GM12878 (cell line): ENCODE data around the gene DIAPH1. TPM values are rescaled to one million over a fixed set of nuclear protein-coding genes. Genes with fewer than 3 reads are reported as not detected.
A peak's percentile ranks its signal among the peaks of the same experiment; 100 is the strongest.

ENCODE experiments used
- ATAC-seq: fragments of 200-7000 bp; cut with Tn5 transposase; 3 replicates; pipeline ENCODE4 v1.9.1; 2020; ENCODE audit warnings: mild to moderate bottlenecking, moderate library complexity
- BruUV-seq: library from RNA; stranded (reverse); fragments of 400-500 nt; replicated peaks from 2 replicates; lab custom pipeline; 2021; lab: Mats Ljungman, UMichigan
- CTCF ChIA-PET: fragments of 300-600 bp; sonication (Branson Sonifier 250); formaldehyde crosslinking; extraction: SDS; loops from one replicate; lab custom pipeline; 2021; ENCODE audit warnings: inconsistent platforms; lab: Yijun Ruan, JAX
- POLR2A ChIA-PET: fragments of 350-600 bp; formaldehyde crosslinking; extraction: SDS; loops from one replicate; lab custom pipeline; 2021; ENCODE audit warnings: inconsistent platforms; lab: Charles Lee
- RAD21 ChIA-PET: fragments of 300-600 bp; sonication (Branson Sonifier 250); formaldehyde crosslinking; loops from one replicate; lab custom pipeline; 2023; ENCODE audit warnings: antibody characterized with exemption; ENCODE audit not compliant: unreplicated experiment; lab: Charles Lee
- SMC1A ChIA-PET: fragments of 300-600 bp; sonication (Branson Sonifier 250); formaldehyde crosslinking; loops from one replicate; lab custom pipeline; 2023; ENCODE audit not compliant: unreplicated experiment, uncharacterized antibody; lab: Charles Lee
- DNase-seq: peaks from one replicate; pipeline ENCODE4 v3.0.0-alpha.2; 2011; ENCODE audit warnings: low read depth, low spot score
- FAIRE-seq: peaks from 3 replicates; lab custom pipeline; 2011; peaks lifted over from hg19 to GRCh38; lab: Jason Lieb, UNC
- H2AFZ ChIP-seq: 2 replicates; pipeline ENCODE4 v1.6.0; 2011; ENCODE audit warnings: low read depth, low read length, control low read depth; ENCODE audit not compliant: control insufficient read depth
- H3K27ac ChIP-seq: 2 replicates; pipeline ENCODE4 v1.5.1; 2011; ENCODE audit warnings: control low read depth; ENCODE audit not compliant: control insufficient read depth, insufficient read depth
- H3K27me3 ChIP-seq, 2 experiments: replicated peaks in 1 of 2; 2 replicates each; pipeline versions ENCODE4 v1.6.0 to v1.6.1; 2011; ENCODE audit warnings: low read length in 1 of 2; ENCODE audit not compliant: control insufficient read depth in 2 of 2, insufficient read depth in 2 of 2
- H3K36me3 ChIP-seq, 2 experiments: 2 replicates each; pipeline ENCODE4 v1.5.1; 2011; ENCODE audit warnings: low read length in 1 of 2; ENCODE audit not compliant: control insufficient read depth in 2 of 2, insufficient read depth in 2 of 2
- H3K4me1 ChIP-seq: 2 replicates; pipeline ENCODE4 v1.6.1; 2011; ENCODE audit warnings: mild to moderate bottlenecking, low read length, moderate library complexity, mixed read lengths; ENCODE audit not compliant: control insufficient read depth, insufficient read depth
- H3K4me2 ChIP-seq: 2 replicates; pipeline ENCODE4 v1.6.0; 2011; ENCODE audit warnings: control low read depth; ENCODE audit not compliant: control insufficient read depth, insufficient read depth
- H3K4me3 ChIP-seq: fragments of 200-600 bp; sonication (generic); 2 replicates; pipeline ENCODE4 v1.5.1; 2016
- H3K79me2 ChIP-seq: 2 replicates; pipeline ENCODE4 v1.6.0; 2011; ENCODE audit warnings: low read length; ENCODE audit not compliant: control insufficient read depth, insufficient read depth
- H3K9ac ChIP-seq: 2 replicates; pipeline ENCODE4 v1.8.0; 2011; ENCODE audit warnings: low read length, control low read depth, mixed read lengths; ENCODE audit not compliant: control insufficient read depth, insufficient read depth
- H3K9me3 ChIP-seq: replicated peaks from 3 replicates; pipeline ENCODE4 v1.5.1; 2011; ENCODE audit warnings: mild to moderate bottlenecking, low read length; ENCODE audit not compliant: control insufficient read depth, insufficient read depth
- H4K20me1 ChIP-seq: 2 replicates; pipeline ENCODE4 v1.6.0; 2011; ENCODE audit not compliant: control insufficient read depth, insufficient read depth
- EGR1 ChIP-seq, 2 experiments: IDR thresholded peaks; 1 replicate in 1 of 2; 2 replicates in 1 of 2; pipeline ENCODE4 v1.6.1; 2011 to 2012; ENCODE audit warnings: low read depth in 2 of 2, low read length in 2 of 2, borderline replicate concordance in 1 of 2, mild to moderate bottlenecking in 1 of 2, moderate library complexity in 1 of 2
- STAT3 ChIP-seq: IDR thresholded peaks from 2 replicates; pipeline ENCODE4 v1.6.1; 2011; ENCODE audit warnings: low read depth, low read length, improper control_type of control experiment
- ZBED1 ChIP-seq: IDR thresholded peaks from 2 replicates; pipeline ENCODE4 v1.6.1; 2016; ENCODE audit warnings: borderline replicate concordance
- WGBS: methylation state at CpG from one replicate; pipeline ENCODE4 v1.1.6; 2016; ENCODE audit warnings: low lambda C conversion rate; ENCODE audit not compliant: insufficient replicate concordance, insufficient coverage; ENCODE audit errors: missing lambda C conversion rate; 5-methylcytosine and 5-hydroxymethylcytosine counted together
- in situ Hi-C: fragments of 300-500 bp; cut with MboI; formaldehyde crosslinking; loops from 9 replicates; pipeline ENCODE4 v1.14.3; 2018; ENCODE audit warnings: mixed read lengths
- intact Hi-C: fragments of 100-400 bp; cut with micrococcal nuclease; formaldehyde crosslinking; loops from one replicate; pipeline ENCODE4 v1.14.2; 2022; ENCODE audit not compliant: unreplicated experiment
- polyA plus RNA-seq, 11 experiments: library from polyadenylated mRNA; depleted of rRNA in 4 of 11; unstranded in 6 of 11; stranded (reverse) in 5 of 11; fragments of >200 nt; fragmentation: Nextera tagmentation in 4 of 11; fragmentation: Illumina TruSeq in 1 of 11; extraction: Ambion mirVana in 4 of 11; extraction: Trizol in 1 of 11; gene quantifications; 1 replicate in 1 of 11; 2 replicates in 10 of 11; pipeline versions ENCODE4 v1.2.1 to v1.2.3, GENCODE V29; 2011 to 2016; ENCODE audit warnings: inconsistent platforms in 2 of 11, missing spikeins in 2 of 11, low read depth in 1 of 11
- total RNA-seq, 4 experiments: library from RNA; depleted of rRNA in 3 of 4; stranded (reverse); fragments of >200 nt in 3 of 4; fragmentation: Illumina TruSeq in 1 of 4; extraction: Trizol in 1 of 4; gene quantifications; 2 replicates each; pipeline versions ENCODE4 v1.2.1 to v1.2.3, GENCODE V29; 2013 to 2021
- TF ChIP-seq, protein P1 (sequence below): fragments of 450-650 bp; IDR thresholded peaks from 2 replicates; pipeline ENCODE4 v1.6.1; 2017; ENCODE audit warnings: mild to moderate bottlenecking, moderate library complexity

DIAPH1 gene
- total and polyA plus RNA-seq, 10 of the 15 experiments (the other 5 are each of a cell fraction or from before 2014, with no cell fraction given) = 37.8 to 168 (median 59.0) TPM

DNA sequence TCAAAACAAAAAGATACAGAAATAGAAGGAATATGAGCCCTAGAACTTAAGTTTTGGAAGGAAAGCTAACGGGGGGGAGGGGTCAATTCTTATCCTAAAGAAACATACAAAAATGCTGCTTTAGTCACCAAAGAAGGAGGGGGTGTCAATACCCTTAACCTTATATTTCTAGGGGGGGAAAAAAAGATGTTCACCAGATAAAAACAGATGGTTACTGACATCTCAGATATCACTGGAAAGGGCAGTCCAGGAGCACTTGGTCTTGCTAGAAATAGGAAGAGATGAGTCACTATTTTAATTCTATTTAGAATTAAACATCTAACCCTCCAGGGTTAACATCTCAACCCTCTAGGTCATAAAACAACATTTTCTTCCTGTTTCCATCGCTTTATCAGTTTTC is 1.7 kb downstream of the DIAPH1 start (continued):
- TF ChIP-seq, protein P1, sequence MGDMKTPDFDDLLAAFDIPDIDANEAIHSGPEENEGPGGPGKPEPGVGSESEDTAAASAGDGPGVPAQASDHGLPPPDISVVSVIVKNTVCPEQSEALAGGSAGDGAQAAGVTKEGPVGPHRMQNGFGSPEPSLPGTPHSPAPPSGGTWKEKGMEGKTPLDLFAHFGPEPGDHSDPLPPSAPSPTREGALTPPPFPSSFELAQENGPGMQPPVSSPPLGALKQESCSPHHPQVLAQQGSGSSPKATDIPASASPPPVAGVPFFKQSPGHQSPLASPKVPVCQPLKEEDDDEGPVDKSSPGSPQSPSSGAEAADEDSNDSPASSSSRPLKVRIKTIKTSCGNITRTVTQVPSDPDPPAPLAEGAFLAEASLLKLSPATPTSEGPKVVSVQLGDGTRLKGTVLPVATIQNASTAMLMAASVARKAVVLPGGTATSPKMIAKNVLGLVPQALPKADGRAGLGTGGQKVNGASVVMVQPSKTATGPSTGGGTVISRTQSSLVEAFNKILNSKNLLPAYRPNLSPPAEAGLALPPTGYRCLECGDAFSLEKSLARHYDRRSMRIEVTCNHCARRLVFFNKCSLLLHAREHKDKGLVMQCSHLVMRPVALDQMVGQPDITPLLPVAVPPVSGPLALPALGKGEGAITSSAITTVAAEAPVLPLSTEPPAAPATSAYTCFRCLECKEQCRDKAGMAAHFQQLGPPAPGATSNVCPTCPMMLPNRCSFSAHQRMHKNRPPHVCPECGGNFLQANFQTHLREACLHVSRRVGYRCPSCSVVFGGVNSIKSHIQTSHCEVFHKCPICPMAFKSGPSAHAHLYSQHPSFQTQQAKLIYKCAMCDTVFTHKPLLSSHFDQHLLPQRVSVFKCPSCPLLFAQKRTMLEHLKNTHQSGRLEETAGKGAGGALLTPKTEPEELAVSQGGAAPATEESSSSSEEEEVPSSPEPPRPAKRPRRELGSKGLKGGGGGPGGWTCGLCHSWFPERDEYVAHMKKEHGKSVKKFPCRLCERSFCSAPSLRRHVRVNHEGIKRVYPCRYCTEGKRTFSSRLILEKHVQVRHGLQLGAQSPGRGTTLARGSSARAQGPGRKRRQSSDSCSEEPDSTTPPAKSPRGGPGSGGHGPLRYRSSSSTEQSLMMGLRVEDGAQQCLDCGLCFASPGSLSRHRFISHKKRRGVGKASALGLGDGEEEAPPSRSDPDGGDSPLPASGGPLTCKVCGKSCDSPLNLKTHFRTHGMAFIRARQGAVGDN = no peak
- TF ChIP-seq, all 136 proteins: peak for 0

DNA sequence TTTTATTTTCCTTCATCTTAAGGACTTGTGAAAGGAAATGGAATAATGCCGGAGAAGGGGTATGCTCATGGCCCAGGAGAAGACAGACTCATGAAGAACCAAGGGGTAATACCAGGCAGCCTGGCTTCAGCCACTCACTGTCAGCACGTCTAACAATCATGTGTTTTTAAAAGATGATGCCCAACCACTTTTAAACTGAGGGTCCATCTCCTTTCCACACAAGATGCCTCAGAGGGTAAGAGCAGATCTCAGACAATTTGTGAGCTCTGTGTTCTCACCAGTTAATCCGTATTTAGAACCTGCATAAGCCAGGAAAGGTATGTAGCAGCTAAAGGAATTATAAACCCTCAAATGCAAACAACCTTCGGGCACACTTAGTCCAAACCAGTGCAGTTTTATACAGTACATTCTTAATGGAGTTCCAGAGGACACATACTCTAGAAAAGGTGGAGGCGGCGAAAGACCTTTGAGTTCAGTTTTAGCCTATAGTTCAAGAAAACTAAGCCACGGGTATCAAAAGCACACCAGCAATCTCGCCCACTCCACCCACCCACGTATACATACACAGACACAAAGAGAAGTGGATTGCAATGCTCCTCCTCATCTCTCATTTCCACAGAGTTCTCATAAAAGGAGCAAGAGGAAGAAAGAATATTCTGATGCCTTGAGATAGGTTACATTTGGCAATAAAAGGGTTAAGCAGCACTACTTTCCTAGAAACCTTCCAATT is 2.6 kb downstream of the DIAPH1 start:
- H3K4me2 ChIP-seq = peak overlapping the region; percentile 91
- ChIA-PET POLR2A (interaction anchor here (0.6 to 13.9 kb wide), 11 partner anchors 8 to 147 kb away, joined by 3 to 215 read pairs (median 11); partner anchors contain the start of genes HDAC3 and RELL2), CTCF (interaction anchor here (0.8 to 15.5 kb wide), 13 partner anchors 10 to 353 kb away, joined by 3 to 517 read pairs (median 6); partner anchors contain the start of genes FCHSD1, HDAC3, PCDHGA10 and RELL2)
- no peak for DNase-seq
- no peaks in the 10 kb centered on the region for H3K9me3 ChIP-seq
- WGBS = 5% methylated on average over 9 of the region's 9 CpGs
- no peaks in the 10 kb centered on the region for H3K27me3 ChIP-seq
- in situ Hi-C loops = loop anchor here (25.0 kb wide), 2 partner anchors 1204 to 1579 kb away; partner anchors contain the start of genes ANKHD1 and NRG2
- H3K4me1 ChIP-seq = peaks cover 3% of the 10 kb centered on the region; the same call in 1 of the 2 replicates
- peak overlapping the region; percentile 89 for H3K4me3 ChIP-seq
- H3K27ac ChIP-seq = peak overlapping the region; percentile 22
- BruUV-seq = no TSS peak
- no peak overlapping the region for H2AFZ ChIP-seq
- FAIRE-seq = no peak
- ATAC-seq = no peak
- peaks cover 69% of the 10 kb centered on the region for H3K79me2 ChIP-seq
- H3K36me3 ChIP-seq = peaks cover under 1 to 8% of the 10 kb centered on the region in 2 experiments; a peak in 2 of 4 replicates
- H4K20me1 ChIP-seq = no peaks in the 10 kb centered on the region
- peak in 1 of 2 experiments; percentile 71; a peak in 2 of 3 replicates for TF ChIP-seq EGR1 (IDR thresholded peaks at IDR 0.05; ENCODE audit: borderline replicate concordance in 1 of 2, low read depth in 2 of 2, low read length in 2 of 2)
- peak; percentile 38; the same call in 1 of the 2 replicates for TF ChIP-seq ZBED1
- TF ChIP-seq STAT3 = no peak
- TF ChIP-seq, all 136 proteins: peak for 2
- ChIA-PET SMC1A (interaction anchor here (1.3 to 14.0 kb wide), 9 partner anchors 11 to 308 kb away, joined by 3 to 245 read pairs (median 7); partner anchors contain the start of genes DELE1, FCHSD1, HDAC3 and RELL2), RAD21 (interaction anchor here (1.2 to 9.9 kb wide), 10 partner anchors 8 to 203 kb away, joined by 3 to 299 read pairs (median 10); partner anchors contain the start of genes HDAC3, PCDHGA10 and RELL2)
- intact Hi-C loops = loop anchor here (10.0 kb wide), 1 partner anchor 901 kb away; no protein-coding TSS in a partner anchor
- peak overlapping the region; percentile 33; the same call in 1 of the 2 replicates for H3K9ac ChIP-seq
